T-helper 1 cell treated with Interleukin-12 subunit alpha and Interleukin-12 subunit beta and Interleukin-4 antibody, amounts not matched to agents 30 ng/mL and 1 ng/mL, for 36 hours (primary cell): ENCODE data around the gene KPNA1. TPM values are rescaled to one million over a fixed set of nuclear protein-coding genes. Genes with fewer than 3 reads are reported as not detected.
"Not testable (repeated sequence)": the region's sequence is repeated elsewhere in the genome, so short reads cannot be mapped to it uniquely, and the experiment has no call there.

ENCODE experiments used
- intact Hi-C: fragments of 100-400 bp; cut with micrococcal nuclease; formaldehyde crosslinking; loops from one replicate; pipeline ENCODE4 v1.15.1; 2024
- total RNA-seq: library from RNA; stranded (reverse); gene quantifications from 2 replicates; pipeline ENCODE4 v1.2.3, GENCODE V29; 2022

Gene KPNA1
- total RNA-seq, 1 donor from 2014 or later = 68.7 TPM

GRCh38 chr3:122523317-122523716 is 8.6 kb upstream of the KPNA1 start:
- intact Hi-C loops = no loop called here

GRCh38 chr3:122520861-122521260 is 6.1 kb upstream of the KPNA1 start:
- intact Hi-C loops = no loop called here

DNA sequence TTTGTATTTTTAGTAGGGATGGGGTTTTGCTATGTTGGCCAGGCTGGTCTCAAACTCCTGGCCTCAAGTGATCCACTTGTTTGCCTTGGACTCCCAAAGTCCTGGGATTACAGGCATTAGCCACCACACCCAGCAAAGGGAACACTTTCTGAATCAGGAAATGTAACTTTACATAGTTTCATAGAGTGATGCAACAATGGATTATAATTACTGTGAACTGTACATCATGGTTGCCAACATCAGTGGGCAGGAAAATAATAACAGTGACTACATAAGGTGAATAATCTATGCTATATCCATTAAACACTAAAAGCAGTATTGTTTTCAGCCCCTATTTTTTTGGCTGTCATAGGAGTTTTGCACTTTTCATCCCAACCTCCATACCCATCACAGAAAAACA is 5.0 kb upstream of the KPNA1 start:
- intact Hi-C loops = loop anchor here (10.0 kb wide), 2 partner anchors 685 to 1925 kb away; partner anchors contain the start of genes EAF2, IQCB1 and NDUFB4

DNA sequence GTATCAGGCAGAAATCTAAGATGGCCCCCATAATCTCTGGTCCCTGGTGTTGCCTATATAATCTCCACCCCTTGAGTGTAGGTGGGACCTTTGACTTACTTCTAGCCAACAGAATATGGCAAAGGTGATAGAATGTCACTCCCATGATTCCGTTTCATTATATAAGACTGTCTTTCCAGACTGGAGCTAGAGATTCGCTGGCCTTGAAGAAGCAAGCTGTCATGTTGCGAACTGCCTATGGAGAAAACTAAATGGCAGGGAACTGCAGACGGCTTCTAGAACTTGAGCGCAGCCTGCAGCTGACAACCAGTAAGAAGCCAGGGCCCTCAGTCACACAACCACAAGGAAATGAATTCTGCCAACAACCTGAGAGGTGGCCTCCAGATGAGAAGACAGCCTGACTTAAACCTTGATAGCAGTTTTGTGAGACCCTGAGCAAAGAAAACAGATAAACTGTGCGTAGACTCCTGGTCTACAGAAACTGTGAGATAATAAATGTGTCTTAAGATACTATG is 2.2 kb upstream of the KPNA1 start:
- intact Hi-C loops = loop anchor here (10.0 kb wide), 2 partner anchors 682 to 1922 kb away; partner anchors contain the start of genes EAF2, IQCB1 and NDUFB4

DNA sequence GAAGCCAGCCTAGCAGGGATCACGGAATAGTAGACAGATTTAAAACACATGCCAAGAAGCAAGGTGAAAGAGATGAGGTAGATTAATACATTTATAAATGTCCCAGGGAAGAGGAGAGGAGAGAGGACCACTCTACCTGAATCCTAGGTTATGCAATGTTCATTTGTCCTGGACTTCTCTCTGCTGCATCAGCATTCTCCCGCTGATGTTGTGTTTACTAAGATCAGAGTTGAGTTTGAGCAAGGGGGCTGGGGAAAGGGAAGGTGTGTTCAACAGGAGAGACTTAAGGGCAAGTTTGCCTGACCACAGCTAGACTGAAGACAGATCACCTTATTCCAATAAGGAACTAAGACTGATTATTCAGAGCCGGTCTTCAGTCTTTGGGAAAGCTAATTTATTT is 1.1 kb upstream of the KPNA1 start:
- intact Hi-C loops = loop anchor here (1.0 to 10.0 kb wide), 10 partner anchors 17 to 1921 kb away; partner anchors contain the start of genes EAF2, HACD2, HCLS1 and IQCB1

- intact Hi-C loops = loop anchor here (1.0 to 10.0 kb wide), 10 partner anchors 16 to 1920 kb away; partner anchors contain the start of genes EAF2, HACD2, HCLS1 and IQCB1
Measured at GRCh38 chr3:122515020-122515468, 305 bp upstream of the KPNA1 start.

GRCh38 chr3:122513386-122514122 is 1.2 kb downstream of the KPNA1 start:
- intact Hi-C loops = loop anchor here (1.0 to 10.0 kb wide), 13 partner anchors 15 to 1919 kb away; partner anchors contain the start of genes DTX3L, EAF2, FAM162A and GOLGB1

- intact Hi-C loops = loop anchor here (10.0 kb wide), 2 partner anchors 677 to 1917 kb away; partner anchors contain the start of genes EAF2, IQCB1 and NDUFB4
Measured at GRCh38 chr3:122512284-122512683, 2.5 kb downstream of the KPNA1 start.

DNA sequence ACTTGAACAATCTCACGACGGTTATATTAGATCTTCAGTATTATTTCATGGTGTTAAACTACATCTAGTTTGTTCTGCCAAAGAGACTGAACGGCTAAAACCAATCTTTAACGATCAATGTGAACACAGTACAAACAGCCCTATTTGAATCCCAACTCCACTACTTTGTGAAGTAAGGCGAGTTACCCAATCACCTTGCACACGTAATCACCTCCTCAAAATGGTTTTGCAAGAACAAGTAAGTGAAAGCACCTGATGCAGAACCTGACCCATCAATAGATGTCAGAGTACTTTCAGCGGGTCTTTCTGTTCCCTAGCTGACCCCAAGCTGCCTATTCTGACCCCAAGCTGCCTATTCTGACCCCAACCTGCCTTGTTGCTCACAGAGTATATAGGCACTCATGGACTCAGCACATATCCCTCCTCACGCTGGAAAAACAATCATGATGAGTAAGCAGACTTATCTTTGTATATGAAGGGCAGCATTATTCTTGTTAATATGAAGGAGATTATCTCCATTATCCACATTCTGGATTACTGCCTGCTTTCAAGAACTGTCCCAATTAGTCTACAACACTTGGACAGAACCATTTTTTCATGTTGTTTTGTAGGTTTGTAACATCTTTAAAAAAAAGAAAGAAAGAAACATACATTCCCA is 3.7 kb downstream of the KPNA1 start:
- intact Hi-C loops = loop anchor here (10.0 kb wide), 2 partner anchors 676 to 1916 kb away; partner anchors contain the start of genes EAF2, IQCB1 and NDUFB4

- intact Hi-C loops = not testable (repeated sequence)
Measured at GRCh38 chr3:122508944-122509343, 5.8 kb downstream of the KPNA1 start.

DNA sequence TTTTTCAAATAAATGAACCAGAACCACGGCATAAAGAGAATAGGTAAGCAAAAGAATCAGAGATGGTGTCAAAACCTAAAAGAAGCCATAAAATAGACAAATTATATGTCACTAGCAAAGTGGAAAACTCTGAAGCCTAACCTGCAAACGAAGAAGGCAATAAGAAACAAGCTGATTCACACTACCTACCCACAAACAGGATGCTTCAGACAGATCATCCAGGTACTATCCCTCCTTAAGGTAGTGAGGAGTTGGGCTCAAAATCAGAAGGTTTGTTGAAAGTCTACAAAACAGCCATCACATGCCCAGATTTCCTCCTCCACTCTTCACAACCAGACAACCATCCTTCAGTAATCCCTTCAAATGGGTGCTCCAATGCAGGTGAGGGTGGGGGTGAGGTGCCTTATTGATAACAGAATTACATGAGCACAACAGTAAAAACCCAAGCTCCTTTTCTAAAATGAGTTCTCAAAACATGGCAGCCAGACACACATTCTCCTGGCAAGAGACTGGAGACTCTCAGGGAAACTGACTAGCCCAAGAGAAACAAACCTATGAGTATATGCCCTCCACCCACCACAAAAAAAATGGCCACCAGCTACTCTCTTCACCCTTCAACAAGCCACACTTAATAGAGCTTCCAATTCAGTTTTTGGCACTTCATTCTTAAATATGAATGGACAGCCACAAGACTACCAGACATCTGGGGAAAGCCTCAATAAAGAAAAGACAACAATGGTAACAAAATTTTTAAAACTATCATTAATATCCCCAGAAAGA is 6.4 kb downstream of the KPNA1 start:
- intact Hi-C loops = no loop called here

- intact Hi-C loops = no loop called here
Measured at GRCh38 chr3:122506450-122506849, 8.3 kb downstream of the KPNA1 start.

- intact Hi-C loops = no loop called here
Measured at GRCh38 chr3:122505676-122506075, 9.1 kb downstream of the KPNA1 start.

- intact Hi-C loops = no loop called here
Measured at GRCh38 chr3:122502941-122503340, 11.8 kb downstream of the KPNA1 start.

DNA sequence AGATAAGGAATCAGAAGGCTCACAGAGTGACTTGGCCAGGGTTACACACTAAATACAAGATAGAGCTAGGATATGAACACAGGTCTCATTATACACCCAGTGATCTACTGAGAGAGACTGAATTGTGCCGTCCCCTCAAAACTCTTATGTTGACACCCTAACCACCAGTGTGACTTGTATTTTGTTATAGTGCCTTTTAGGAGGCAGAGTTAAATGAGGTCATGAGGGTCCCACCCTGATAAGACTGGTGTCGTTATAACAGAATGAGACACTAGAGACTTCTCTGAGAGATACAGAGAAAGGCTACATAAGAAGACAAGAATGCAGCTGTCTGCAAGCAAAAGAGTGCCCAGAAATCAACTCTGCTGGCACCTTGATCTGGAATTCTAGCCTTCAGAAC is 12.6 kb downstream of the KPNA1 start:
- intact Hi-C loops = no loop called here

GRCh38 chr3:122500964-122501363 is 13.8 kb downstream of the KPNA1 start:
- intact Hi-C loops = not testable (repeated sequence)

GRCh38 chr3:122498152-122498551 is 16.6 kb downstream of the KPNA1 start:
- intact Hi-C loops = loop anchor here (2.0 kb wide), 1 partner anchor 17 kb away; the partner anchor contains the start of gene KPNA1

- intact Hi-C loops = loop anchor here (1.0 kb wide), 1 partner anchor 14 kb away; no protein-coding TSS in a partner anchor
Measured at GRCh38 chr3:122497425-122497824, 17.3 kb downstream of the KPNA1 start.

GRCh38 chr3:122496508-122496907 is 18.2 kb downstream of the KPNA1 start:
- intact Hi-C loops = no loop called here

DNA sequence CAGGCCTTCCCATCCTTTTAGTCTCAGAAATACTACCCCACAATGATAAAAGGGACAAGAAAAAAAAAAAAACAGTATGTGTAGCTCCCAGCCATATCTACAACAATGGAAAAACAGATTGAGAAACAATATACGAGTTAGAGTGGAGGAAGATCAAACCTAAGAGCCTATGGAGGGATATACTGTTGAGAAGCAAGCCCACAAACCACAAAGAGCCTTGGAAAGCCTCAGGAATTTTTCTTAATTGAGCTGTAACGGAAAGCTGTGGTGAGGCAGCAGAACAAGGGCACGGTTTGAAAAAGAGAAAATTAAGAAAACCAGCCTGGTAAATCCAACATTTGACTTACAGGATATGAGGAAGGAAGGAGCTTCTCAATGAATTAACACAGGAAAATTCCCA is 21.4 kb downstream of the KPNA1 start:
- intact Hi-C loops = no loop called here
